ENCODE data around the gene EPYC. TPM values are rescaled to one million over a fixed set of nuclear protein-coding genes. Genes with fewer than 3 reads are reported as not detected.

The EPYC gene
- total and polyA plus RNA-seq, 12 donors, result 0.78 TPM; not detected in 11

GRCh38 chr12:90939382-90939781 is 65.4 kb downstream of the EPYC start:
- no peaks in the 10 kb centered on the region for H3K27me3 ChIP-seq
- no peak overlapping the region for H3K27ac ChIP-seq
- intact Hi-C loops (cut with DNase I), result no loop called here
- no peak for TF ChIP-seq POLR2A (IDR thresholded peaks at IDR 0.05)
- TF ChIP-seq, protein P1, sequence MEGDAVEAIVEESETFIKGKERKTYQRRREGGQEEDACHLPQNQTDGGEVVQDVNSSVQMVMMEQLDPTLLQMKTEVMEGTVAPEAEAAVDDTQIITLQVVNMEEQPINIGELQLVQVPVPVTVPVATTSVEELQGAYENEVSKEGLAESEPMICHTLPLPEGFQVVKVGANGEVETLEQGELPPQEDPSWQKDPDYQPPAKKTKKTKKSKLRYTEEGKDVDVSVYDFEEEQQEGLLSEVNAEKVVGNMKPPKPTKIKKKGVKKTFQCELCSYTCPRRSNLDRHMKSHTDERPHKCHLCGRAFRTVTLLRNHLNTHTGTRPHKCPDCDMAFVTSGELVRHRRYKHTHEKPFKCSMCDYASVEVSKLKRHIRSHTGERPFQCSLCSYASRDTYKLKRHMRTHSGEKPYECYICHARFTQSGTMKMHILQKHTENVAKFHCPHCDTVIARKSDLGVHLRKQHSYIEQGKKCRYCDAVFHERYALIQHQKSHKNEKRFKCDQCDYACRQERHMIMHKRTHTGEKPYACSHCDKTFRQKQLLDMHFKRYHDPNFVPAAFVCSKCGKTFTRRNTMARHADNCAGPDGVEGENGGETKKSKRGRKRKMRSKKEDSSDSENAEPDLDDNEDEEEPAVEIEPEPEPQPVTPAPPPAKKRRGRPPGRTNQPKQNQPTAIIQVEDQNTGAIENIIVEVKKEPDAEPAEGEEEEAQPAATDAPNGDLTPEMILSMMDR (IDR thresholded peaks at IDR 0.05), result no peak
- no peaks in the 10 kb centered on the region for H3K9me3 ChIP-seq (replicated peaks in 1 of 3)
- DNase-seq, result no peak
- no peak overlapping the region for H3K4me3 ChIP-seq
- H3K4me1 ChIP-seq (replicated peaks in 1 of 2), result no peaks in the 10 kb centered on the region
- H3K36me3 ChIP-seq (replicated peaks in 1 of 2), result no peaks in the 10 kb centered on the region
- 52 to 86% (median 76%) methylated on average over 1 of the region's 1 CpG for WGBS, 4 donors

DNA sequence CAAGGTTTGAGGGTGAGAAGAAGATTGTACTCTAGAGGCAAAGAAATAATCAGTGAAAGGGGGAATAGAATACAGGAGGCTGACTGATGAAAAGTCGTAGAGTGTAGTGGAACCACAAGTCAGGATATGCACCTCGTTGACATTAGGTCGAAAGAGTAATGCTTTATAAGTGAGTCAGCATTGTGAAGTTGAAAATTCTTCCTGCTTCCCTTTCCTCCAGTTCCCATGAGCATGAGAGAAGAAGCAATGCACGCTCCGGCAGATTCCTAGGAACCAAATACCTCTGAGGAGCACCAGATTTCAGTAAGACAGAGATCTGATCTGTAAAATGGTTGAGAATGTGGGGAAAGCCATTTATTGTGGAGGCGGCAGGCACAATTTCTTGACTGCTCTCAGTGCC is 66.3 kb downstream of the EPYC start:
- TF ChIP-seq POLR2A (IDR thresholded peaks at IDR 0.05), result no peak
- TF ChIP-seq, protein P1 (IDR thresholded peaks at IDR 0.05), result no peak
- no peak overlapping the region for H3K4me3 ChIP-seq
- no peaks in the 10 kb centered on the region for H3K36me3 ChIP-seq (replicated peaks in 1 of 2)
- H3K27me3 ChIP-seq, result no peaks in the 10 kb centered on the region
- H3K9me3 ChIP-seq (replicated peaks in 1 of 3), result no peaks in the 10 kb centered on the region
- no peak for DNase-seq
- no peaks in the 10 kb centered on the region for H3K4me1 ChIP-seq (replicated peaks in 1 of 2)
- H3K27ac ChIP-seq, result no peak overlapping the region
- WGBS, 4 donors, result 69 to 76% (median 72%) methylated on average over 5 to 6 of the region's 6 CpGs
- intact Hi-C loops (cut with DNase I), result no loop called here

- Histone ChIP-seq H3K27ac (no peak overlapping the region), H3K4me1 (replicated peaks in 1 of 2) (no peaks in the 10 kb centered on the region), H3K4me3 (no peak overlapping the region), H3K9me3 (replicated peaks in 1 of 3) (no peaks in the 10 kb centered on the region), H3K27me3 (no peaks in the 10 kb centered on the region), H3K36me3 (replicated peaks in 1 of 2) (no peaks in the 10 kb centered on the region)
- no peak for DNase-seq
- intact Hi-C loops (cut with DNase I), result no loop called here
- WGBS, 4 donors, result 57 to 66% (median 61%) methylated on average over 2 of the region's 2 CpGs
- TF ChIP-seq, protein P1 (IDR thresholded peaks at IDR 0.05), result no peak
- no peak for TF ChIP-seq POLR2A (IDR thresholded peaks at IDR 0.05)
These were observed 67.1 kb downstream of the EPYC start for GRCh38 chr12:90937651-90938050.

DNA sequence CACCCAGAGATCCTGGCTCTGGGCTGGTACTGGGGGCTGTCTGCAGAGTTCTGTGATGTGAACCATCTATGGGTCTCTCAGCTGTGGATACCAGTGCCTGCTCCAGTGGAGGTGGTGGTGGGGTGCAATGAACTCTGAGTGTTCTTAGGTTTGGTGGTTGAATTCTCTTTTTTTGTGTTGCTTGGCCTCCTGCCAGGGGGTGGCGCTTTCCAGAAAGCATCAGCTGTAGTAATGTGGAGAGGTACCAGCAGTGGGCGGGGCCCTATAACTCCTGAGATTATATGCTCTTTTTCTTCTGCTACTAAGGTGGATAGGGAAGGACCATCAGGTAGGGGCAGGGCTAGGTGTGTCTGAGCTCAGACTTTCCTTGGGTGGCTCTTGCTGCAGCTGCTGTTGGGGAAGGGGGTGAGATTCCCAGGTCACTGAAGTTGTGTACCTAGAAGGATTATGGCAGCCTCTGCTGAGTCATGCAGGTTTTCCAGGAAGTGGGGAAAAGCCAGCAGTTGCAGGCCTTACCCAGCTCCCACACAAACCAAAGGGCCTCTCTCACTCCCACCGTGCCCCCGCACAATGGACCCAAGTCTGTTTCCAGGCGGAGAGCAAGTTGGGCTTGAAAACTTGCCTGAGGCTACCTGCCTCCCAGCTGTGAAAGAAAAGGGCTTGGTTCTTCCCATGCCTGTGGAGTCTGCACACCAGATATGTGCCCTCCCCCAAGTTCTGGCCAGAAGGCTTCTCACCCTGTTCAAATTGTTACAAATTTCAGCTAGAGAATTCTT is 68.4 kb downstream of the EPYC start:
- Histone ChIP-seq H3K4me3 (no peak overlapping the region), H3K36me3 (replicated peaks in 1 of 2) (no peaks in the 10 kb centered on the region), H3K27me3 (no peaks in the 10 kb centered on the region), H3K27ac (no peak overlapping the region), H3K4me1 (replicated peaks in 1 of 2) (no peaks in the 10 kb centered on the region), H3K9me3 (replicated peaks in 1 of 3) (no peaks in the 10 kb centered on the region)
- intact Hi-C loops (cut with DNase I), result no loop called here
- no peak for DNase-seq
- no peak for TF ChIP-seq POLR2A (IDR thresholded peaks at IDR 0.05)
- WGBS, 4 donors, result 80 to 98% (median 95%) methylated on average over 3 to 5 of the region's 5 CpGs

DNA sequence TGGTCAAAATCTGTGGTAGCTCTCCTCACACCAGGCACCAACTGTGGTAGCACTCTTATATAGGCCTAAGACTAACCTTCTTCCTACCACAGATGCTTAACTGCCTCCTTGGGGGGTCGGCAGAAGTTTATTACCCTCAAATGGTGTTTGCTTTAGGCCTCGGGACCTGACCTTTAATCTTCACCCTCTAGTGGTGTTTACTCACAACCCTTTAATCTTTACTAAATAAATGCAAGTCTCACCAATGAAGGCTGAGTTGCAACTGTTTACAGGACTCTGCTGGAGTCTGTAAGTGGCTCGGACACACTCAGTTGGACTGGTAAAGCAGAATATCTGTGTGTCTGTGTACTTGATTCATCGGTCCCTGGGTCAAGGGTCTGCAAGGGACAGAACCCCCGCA is 79.2 kb downstream of the EPYC start:
- H3K4me3 ChIP-seq, result no peak overlapping the region
- no peak overlapping the region for H3K27ac ChIP-seq
- no peak for TF ChIP-seq POLR2A (IDR thresholded peaks at IDR 0.05)
- TF ChIP-seq, protein P1 (IDR thresholded peaks at IDR 0.05), result no peak
- no peaks in the 10 kb centered on the region for H3K27me3 ChIP-seq
- peaks cover 6 to 17% of the 10 kb centered on the region in 2 donors for H3K4me1 ChIP-seq (replicated peaks in 1 of 2)
- H3K9me3 ChIP-seq (replicated peaks in 1 of 3), result no peaks in the 10 kb centered on the region
- intact Hi-C loops (cut with DNase I), result no loop called here
- DNase-seq, result no peak
- 64 to 74% (median 71%) methylated on average over 5 of the region's 5 CpGs for WGBS, 4 donors
- no peaks in the 10 kb centered on the region for H3K36me3 ChIP-seq (replicated peaks in 1 of 2)

Measured in adrenal gland (tissue), 12 donors.